ENCODE results near the gene RALGAPB.
A peak's percentile ranks its signal among the peaks of the same experiment; 100 is the strongest.
"Not testable (repeated sequence)": the region's sequence is repeated elsewhere in the genome, so short reads cannot be mapped to it uniquely, and the experiment has no call there.

RALGAPB gene

GRCh38 chr20:38446441-38447209 lies 26.0 kb upstream of the RALGAPB start:
- FAIRE-seq (peak; percentile 67), DNase-seq (ENCODE audit: insufficient read length, low spot score) (peak; percentile 82)

GRCh38 chr20:38447251-38447661 lies 25.4 kb upstream of the RALGAPB start:
- FAIRE-seq (no peak), DNase-seq (ENCODE audit: insufficient read length, low spot score) (no peak)

- FAIRE-seq (no peak), DNase-seq (ENCODE audit: insufficient read length, low spot score) (no peak)
These were observed 24.5 kb upstream of the RALGAPB start for GRCh38 chr20:38447931-38448675.

GRCh38 chr20:38449046-38449445 lies 23.6 kb upstream of the RALGAPB start:
- FAIRE-seq (no peak), DNase-seq (ENCODE audit: insufficient read length, low spot score) (no peak)

GRCh38 chr20:38450412-38450975 lies 22.1 kb upstream of the RALGAPB start:
- no peak for FAIRE-seq

GRCh38 chr20:38452880-38453624 lies 19.6 kb upstream of the RALGAPB start:
- FAIRE-seq (no peak), DNase-seq (ENCODE audit: insufficient read length, low spot score) (no peak)

More at GRCh38 chr20:38450412-38450975, 22.1 kb upstream of the RALGAPB start:
- no peak for DNase-seq (ENCODE audit: insufficient read length, low spot score)

- peak; percentile 17 for DNase-seq (ENCODE audit: insufficient read length, low spot score)
These were observed 18.7 kb upstream of the RALGAPB start for GRCh38 chr20:38453941-38454340.

GRCh38 chr20:38454556-38455473 lies 17.8 kb upstream of the RALGAPB start:
- no peak for FAIRE-seq
- DNase-seq (ENCODE audit: insufficient read length, low spot score) = no peak

More at GRCh38 chr20:38453941-38454340, 18.7 kb upstream of the RALGAPB start:
- FAIRE-seq = peak; percentile 89

GRCh38 chr20:38458314-38458713 lies 14.3 kb upstream of the RALGAPB start:
- FAIRE-seq = no peak

GRCh38 chr20:38460040-38460623 lies 12.5 kb upstream of the RALGAPB start:
- FAIRE-seq (no peak), DNase-seq (ENCODE audit: insufficient read length, low spot score) (no peak)

More at GRCh38 chr20:38458314-38458713, 14.3 kb upstream of the RALGAPB start:
- DNase-seq (ENCODE audit: insufficient read length, low spot score) = no peak

- not testable (repeated sequence) for FAIRE-seq; DNase-seq (ENCODE audit: insufficient read length, low spot score)
These were observed 12.0 kb upstream of the RALGAPB start for GRCh38 chr20:38460631-38461030.

GRCh38 chr20:38461167-38461566 lies 11.5 kb upstream of the RALGAPB start:
- not testable (repeated sequence) for FAIRE-seq; DNase-seq (ENCODE audit: insufficient read length, low spot score)

- FAIRE-seq; DNase-seq (ENCODE audit: insufficient read length, low spot score): not testable (repeated sequence)
These were observed 11.1 kb upstream of the RALGAPB start for GRCh38 chr20:38461569-38461968.

GRCh38 chr20:38466171-38466570 lies 6.5 kb upstream of the RALGAPB start:
- FAIRE-seq = no peak
- DNase-seq (ENCODE audit: insufficient read length, low spot score) = no peak

- DNase-seq (ENCODE audit: insufficient read length, low spot score) (no peak), FAIRE-seq (no peak)
These were observed 5.7 kb upstream of the RALGAPB start for GRCh38 chr20:38466983-38467382.

GRCh38 chr20:38471245-38471644 lies 1.4 kb upstream of the RALGAPB start:
- no peak for DNase-seq (ENCODE audit: insufficient read length, low spot score)
- no peak for FAIRE-seq

GRCh38 chr20:38471987-38472512 lies 593 bp upstream of the RALGAPB start:
- FAIRE-seq (no peak), DNase-seq (ENCODE audit: insufficient read length, low spot score) (no peak)

- no peak for DNase-seq (ENCODE audit: insufficient read length, low spot score)
- FAIRE-seq = peak; percentile 11
These were observed 738 bp downstream of the RALGAPB start for GRCh38 chr20:38473367-38473795.

GRCh38 chr20:38477747-38478146 lies 5.1 kb downstream of the RALGAPB start:
- FAIRE-seq (no peak), DNase-seq (ENCODE audit: insufficient read length, low spot score) (no peak)
